HG02884 (cell line): ENCODE measurements around the gene PPWD1.
"Not testable (repeated sequence)": the region's sequence is repeated elsewhere in the genome, so short reads cannot be mapped to it uniquely, and the experiment has no call there.

ENCODE experiments used
- ATAC-seq: cut with Tn5 transposase; IDR thresholded peaks from one replicate; pipeline ENCODE4 v1.9.1; 2021; ENCODE audit warnings: mild to moderate bottlenecking, moderate library complexity; ENCODE audit not compliant: unreplicated experiment

The PPWD1 gene

GRCh38 chr5:65562731-65563701 lies at the start of gene PPWD1, which contains the start of gene CENPK:
PPWD1 (plus strand) TSS chr5:65563296; CDS start chr5:65563311, 15 bp downstream.
CENPK (minus strand) TSS chr5:65563168; CDS start chr5:65554907, 8,261 bp downstream.
- ATAC-seq, result peak; percentile 99

- ATAC-seq, result no peak
Measured at GRCh38 chr5:65525726-65526125, 37.4 kb upstream of the PPWD1 start.

GRCh38 chr5:65530904-65531303 lies 32.2 kb upstream of the PPWD1 start:
- no peak for ATAC-seq

GRCh38 chr5:65535529-65535987 lies 27.5 kb upstream of the PPWD1 start:
- ATAC-seq, result no peak

GRCh38 chr5:65539827-65540226 lies 23.3 kb upstream of the PPWD1 start:
- ATAC-seq, result no peak

- no peak for ATAC-seq
Measured at GRCh38 chr5:65544473-65544872, 18.6 kb upstream of the PPWD1 start.

GRCh38 chr5:65546141-65546540 lies 17.0 kb upstream of the PPWD1 start:
- ATAC-seq, result no peak

- no peak for ATAC-seq
Measured at GRCh38 chr5:65548281-65548680, 14.8 kb upstream of the PPWD1 start.

- ATAC-seq, result no peak
Measured at GRCh38 chr5:65553941-65554340, 9.2 kb upstream of the PPWD1 start.

- no peak for ATAC-seq
Measured at GRCh38 chr5:65555287-65555686, 7.8 kb upstream of the PPWD1 start.

GRCh38 chr5:65556181-65556580 lies 6.9 kb upstream of the PPWD1 start:
- no peak for ATAC-seq

- no peak for ATAC-seq
Measured at GRCh38 chr5:65556718-65557117, 6.4 kb upstream of the PPWD1 start.

GRCh38 chr5:65563777-65564176 lies 681 bp downstream of the PPWD1 start:
- ATAC-seq, result no peak

- no peak for ATAC-seq
Measured at GRCh38 chr5:65566505-65566904, 3.4 kb downstream of the PPWD1 start.

GRCh38 chr5:65570598-65571226 lies 7.6 kb downstream of the PPWD1 start:
- ATAC-seq, result no peak

- ATAC-seq, result no peak
Measured at GRCh38 chr5:65577141-65577540, 14.0 kb downstream of the PPWD1 start.

- no peak for ATAC-seq
Measured at GRCh38 chr5:65588694-65589093, 25.6 kb downstream of the PPWD1 start.

- not testable (repeated sequence) for ATAC-seq
Measured at GRCh38 chr5:65601761-65602160, 38.7 kb downstream of the PPWD1 start.

- ATAC-seq, result no peak
Measured at GRCh38 chr5:65611524-65611923, 48.4 kb downstream of the PPWD1 start.

GRCh38 chr5:65612298-65612907 lies 49.3 kb downstream of the PPWD1 start:
- ATAC-seq, result no peak

GRCh38 chr5:65620021-65620420 lies 56.9 kb downstream of the PPWD1 start:
- no peak for ATAC-seq
